ENCODE data around the gene LSG1. TPM values are rescaled to one million over a fixed set of nuclear protein-coding genes. Genes with fewer than 3 reads are reported as not detected.

The LSG1 gene
- total RNA-seq, 1 donor from 2014 or later = 13.3 TPM

Other genes starting within 250 kb of the LSG1 start
- 141 TPM for gene ATP13A3, start 185.2 kb downstream of the LSG1 start, total RNA-seq
- gene TMEM44, start 38.8 kb downstream of the LSG1 start, total RNA-seq = 4.6 TPM
- gene FAM43A, start 13.7 kb upstream of the LSG1 start, total RNA-seq = 1.5 TPM

Measured in left lobe of liver (tissue), 1 donor.